ENCODE results near the gene NELL1.

- TF ChIP-seq CTCF (IDR thresholded peaks at IDR 0.05) = no peak
- TF ChIP-seq POLR2A (IDR thresholded peaks at IDR 0.05) = no peak
Observed at GRCh38 chr11:20639688-20640087, 29.7 kb upstream of the NELL1 start.

Measured in body of pancreas (tissue), 4 donors.